ENCODE results near the gene PACRG. TPM values are rescaled to one million over a fixed set of nuclear protein-coding genes. Genes with fewer than 3 reads are reported as not detected.

The PACRG gene
- total and polyA plus RNA-seq, 4 donors = 0.47 to 3.8 (median 2.4) TPM

DNA sequence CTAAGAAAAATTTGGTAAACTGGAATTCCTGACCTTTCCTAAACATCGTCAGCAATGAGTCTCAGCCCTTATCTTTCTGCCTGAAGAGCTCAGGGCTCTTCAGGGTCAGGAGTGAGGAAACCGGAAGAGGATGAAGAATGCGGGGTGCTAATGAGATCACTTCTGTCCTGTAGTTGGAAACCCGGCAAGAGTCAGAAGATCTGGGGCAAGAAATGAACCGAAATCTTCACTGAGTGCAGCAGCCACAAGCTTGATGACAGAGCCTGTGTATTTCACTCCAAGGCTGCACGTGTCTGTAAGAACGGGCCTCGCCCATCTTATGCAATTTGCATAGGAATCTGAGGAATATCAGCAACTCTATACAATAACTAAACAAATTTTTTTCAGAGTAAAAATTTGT is 626.3 kb downstream of the PACRG start:
- Histone ChIP-seq H3K36me3 (ENCODE audit: control insufficient read depth in 4 of 4, insufficient read depth in 3 of 4, low read depth in 1 of 4, low read length in 3 of 4) (no peaks in the 10 kb centered on the region), H3K27me3 (ENCODE audit: control insufficient read depth in 4 of 4, insufficient read depth in 4 of 4, low read length in 3 of 4) (no peaks in the 10 kb centered on the region), H3K4me3 (ENCODE audit: low read depth in 1 of 3, low read length in 3 of 3) (no peak overlapping the region), H3K4me1 (ENCODE audit: control insufficient read depth in 4 of 4, insufficient read depth in 4 of 4, low read length in 3 of 4) (peaks cover 0 to 4% (median 0%) of the 10 kb centered on the region in 4 donors), H3K27ac (ENCODE audit: low read depth in 1 of 2, low read length in 2 of 2) (peak overlapping the region; percentile 22 to 63), H3K9ac (ENCODE audit: low read depth in 1 of 2, low read length in 2 of 2) (no peak overlapping the region), H3K9me3 (ENCODE audit: control insufficient read depth in 4 of 4, low read length in 3 of 4) (no peaks in the 10 kb centered on the region)
- no peak for DNase-seq (ENCODE audit: low spot score)
- TF ChIP-seq NR2F2 (IDR thresholded peaks at IDR 0.05) = peak; percentile 70
- TF ChIP-seq ZBTB33 (IDR thresholded peaks at IDR 0.05) = no peak
- TF ChIP-seq FOXA2 (IDR thresholded peaks at IDR 0.05) = no peak
- no peak for TF ChIP-seq YY1 (IDR thresholded peaks at IDR 0.05)
- TF ChIP-seq MAX (IDR thresholded peaks at IDR 0.05) = peak; percentile 22
- peak in 1 of 2 donors; percentile 40 for TF ChIP-seq RXRA (IDR thresholded peaks at IDR 0.05)
- peak in 1 of 2 donors; percentile 33 for TF ChIP-seq GABPA (IDR thresholded peaks at IDR 0.05 in 1 of 2, conservative IDR thresholded peaks at IDR 0.05 in 1 of 2)
- TF ChIP-seq EGR1 (IDR thresholded peaks at IDR 0.05; ENCODE audit: low read depth in 2 of 2) = no peak
- no peak for TF ChIP-seq TAF1 (conservative IDR thresholded peaks at IDR 0.05)
- 64% methylated on average over 8 of the region's 8 CpGs for WGBS

DNA sequence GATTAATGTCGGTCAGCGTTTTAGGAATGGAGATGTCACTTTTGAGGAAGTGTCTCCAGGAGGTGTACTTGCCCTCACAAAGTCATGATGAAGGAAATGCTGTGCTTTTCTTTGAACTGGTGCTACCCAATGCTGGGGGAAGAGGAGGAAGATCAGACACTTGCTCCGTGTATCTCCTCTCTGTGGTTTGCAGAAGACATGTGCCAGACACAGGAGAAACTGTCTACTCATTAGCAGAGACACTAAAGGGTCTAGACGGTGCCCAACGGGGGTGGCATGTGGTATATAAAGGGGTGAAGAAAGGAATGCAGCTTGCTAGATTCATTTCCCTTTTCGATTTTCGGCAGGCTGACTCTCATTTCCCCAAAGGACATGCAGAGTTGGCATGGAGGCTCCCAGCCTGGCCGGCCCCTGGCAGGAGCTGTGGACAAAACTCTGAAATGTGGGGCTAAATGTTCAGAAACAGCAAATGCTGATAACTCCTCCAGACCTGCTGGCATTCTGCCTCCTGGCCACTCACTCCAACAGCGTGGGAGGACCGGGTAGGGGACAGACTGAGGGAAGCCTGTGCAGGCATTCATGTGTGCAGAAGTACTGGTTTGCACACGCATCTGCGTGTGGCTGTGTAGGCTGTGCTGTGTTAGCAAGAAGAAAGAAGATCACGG is 627.1 kb downstream of the PACRG start:
- Histone ChIP-seq H3K27ac (ENCODE audit: low read depth in 1 of 2, low read length in 2 of 2) (peak overlapping the region; percentile 22 to 63), H3K9me3 (ENCODE audit: control insufficient read depth in 4 of 4, low read length in 3 of 4) (no peaks in the 10 kb centered on the region), H3K27me3 (ENCODE audit: control insufficient read depth in 4 of 4, insufficient read depth in 4 of 4, low read length in 3 of 4) (no peaks in the 10 kb centered on the region), H3K4me1 (ENCODE audit: control insufficient read depth in 4 of 4, insufficient read depth in 4 of 4, low read length in 3 of 4) (peaks cover 0 to 4% (median 0%) of the 10 kb centered on the region in 4 donors), H3K4me3 (ENCODE audit: low read depth in 1 of 3, low read length in 3 of 3) (no peak overlapping the region), H3K36me3 (ENCODE audit: control insufficient read depth in 4 of 4, insufficient read depth in 3 of 4, low read depth in 1 of 4, low read length in 3 of 4) (no peaks in the 10 kb centered on the region), H3K9ac (ENCODE audit: low read depth in 1 of 2, low read length in 2 of 2) (no peak overlapping the region)
- TF ChIP-seq HNF4A (conservative IDR thresholded peaks at IDR 0.05) = no peak
- no peak for TF ChIP-seq SP1 (IDR thresholded peaks at IDR 0.05)
- no peak for TF ChIP-seq RXRA (IDR thresholded peaks at IDR 0.05)
- TF ChIP-seq HNF4G (IDR thresholded peaks at IDR 0.05) = no peak
- DNase-seq (ENCODE audit: low spot score) = no peak
- 60% methylated on average over 13 of the region's 13 CpGs for WGBS

DNA sequence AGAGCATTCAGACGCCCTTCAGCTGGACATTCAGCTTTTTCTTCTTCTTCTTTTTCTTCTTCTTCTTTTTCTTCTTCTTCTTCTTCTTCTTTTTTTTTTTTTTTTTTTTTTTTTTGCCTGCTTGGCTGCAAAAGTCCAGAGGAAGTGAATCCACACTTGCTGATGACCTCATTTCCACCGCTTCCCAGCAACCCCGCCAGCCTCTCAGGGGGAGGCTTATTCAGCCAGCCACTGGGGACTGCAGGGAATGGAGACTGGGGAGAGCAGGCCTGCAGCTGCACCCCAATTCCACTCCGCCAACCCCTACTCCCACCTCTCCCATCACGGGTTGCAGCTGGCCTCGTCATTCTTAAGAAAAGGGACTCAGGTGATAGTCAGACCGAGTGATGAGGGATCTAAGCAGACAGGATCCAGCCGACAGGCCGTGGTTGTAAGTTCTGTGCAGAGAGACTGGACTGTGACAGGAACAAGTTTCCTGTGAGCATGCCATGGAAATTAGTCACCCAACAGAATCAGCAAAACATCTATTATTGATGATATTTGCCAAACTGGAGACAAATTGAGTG is 627.7 kb downstream of the PACRG start:
- H3K27me3 ChIP-seq (ENCODE audit: control insufficient read depth in 4 of 4, insufficient read depth in 4 of 4, low read length in 3 of 4) = no peaks in the 10 kb centered on the region
- H3K9ac ChIP-seq (ENCODE audit: low read depth in 1 of 2, low read length in 2 of 2) = no peak overlapping the region
- peaks cover 0 to 4% (median 0%) of the 10 kb centered on the region in 4 donors for H3K4me1 ChIP-seq (ENCODE audit: control insufficient read depth in 4 of 4, insufficient read depth in 4 of 4, low read length in 3 of 4)
- no peaks in the 10 kb centered on the region for H3K9me3 ChIP-seq (ENCODE audit: control insufficient read depth in 4 of 4, low read length in 3 of 4)
- H3K36me3 ChIP-seq (ENCODE audit: control insufficient read depth in 4 of 4, insufficient read depth in 3 of 4, low read depth in 1 of 4, low read length in 3 of 4) = no peaks in the 10 kb centered on the region
- DNase-seq (ENCODE audit: low spot score) = no peak
- no peak overlapping the region for H3K4me3 ChIP-seq (ENCODE audit: low read depth in 1 of 3, low read length in 3 of 3)
- peak overlapping the region; percentile 46 to 63 for H3K27ac ChIP-seq (ENCODE audit: low read depth in 1 of 2, low read length in 2 of 2)
- 72% methylated on average over 9 of the region's 9 CpGs for WGBS
- TF ChIP-seq GABPA (IDR thresholded peaks at IDR 0.05 in 1 of 2, conservative IDR thresholded peaks at IDR 0.05 in 1 of 2) (no peak), JUND (IDR thresholded peaks at IDR 0.05) (no peak), FOXA2 (IDR thresholded peaks at IDR 0.05) (no peak), HNF4G (IDR thresholded peaks at IDR 0.05) (no peak), TAF1 (conservative IDR thresholded peaks at IDR 0.05) (no peak), RXRA (IDR thresholded peaks at IDR 0.05) (no peak), RAD21 (IDR thresholded peaks at IDR 0.05) (no peak), ZBTB33 (IDR thresholded peaks at IDR 0.05) (no peak), EGR1 (IDR thresholded peaks at IDR 0.05; ENCODE audit: low read depth in 2 of 2) (no peak), HNF4A (conservative IDR thresholded peaks at IDR 0.05) (no peak), YY1 (IDR thresholded peaks at IDR 0.05) (no peak)
- TF ChIP-seq, protein P1, sequence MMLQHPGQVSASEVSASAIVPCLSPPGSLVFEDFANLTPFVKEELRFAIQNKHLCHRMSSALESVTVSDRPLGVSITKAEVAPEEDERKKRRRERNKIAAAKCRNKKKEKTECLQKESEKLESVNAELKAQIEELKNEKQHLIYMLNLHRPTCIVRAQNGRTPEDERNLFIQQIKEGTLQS (IDR thresholded peaks at IDR 0.05) = no peak
- TF ChIP-seq, protein P2, sequence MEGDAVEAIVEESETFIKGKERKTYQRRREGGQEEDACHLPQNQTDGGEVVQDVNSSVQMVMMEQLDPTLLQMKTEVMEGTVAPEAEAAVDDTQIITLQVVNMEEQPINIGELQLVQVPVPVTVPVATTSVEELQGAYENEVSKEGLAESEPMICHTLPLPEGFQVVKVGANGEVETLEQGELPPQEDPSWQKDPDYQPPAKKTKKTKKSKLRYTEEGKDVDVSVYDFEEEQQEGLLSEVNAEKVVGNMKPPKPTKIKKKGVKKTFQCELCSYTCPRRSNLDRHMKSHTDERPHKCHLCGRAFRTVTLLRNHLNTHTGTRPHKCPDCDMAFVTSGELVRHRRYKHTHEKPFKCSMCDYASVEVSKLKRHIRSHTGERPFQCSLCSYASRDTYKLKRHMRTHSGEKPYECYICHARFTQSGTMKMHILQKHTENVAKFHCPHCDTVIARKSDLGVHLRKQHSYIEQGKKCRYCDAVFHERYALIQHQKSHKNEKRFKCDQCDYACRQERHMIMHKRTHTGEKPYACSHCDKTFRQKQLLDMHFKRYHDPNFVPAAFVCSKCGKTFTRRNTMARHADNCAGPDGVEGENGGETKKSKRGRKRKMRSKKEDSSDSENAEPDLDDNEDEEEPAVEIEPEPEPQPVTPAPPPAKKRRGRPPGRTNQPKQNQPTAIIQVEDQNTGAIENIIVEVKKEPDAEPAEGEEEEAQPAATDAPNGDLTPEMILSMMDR (IDR thresholded peaks at IDR 0.05; ENCODE audit: low read depth, low read length, missing input control) = no peak
